HFF-Myc (cell line): ENCODE data around the gene KCNIP1.
"Not testable (repeated sequence)": the region's sequence is repeated elsewhere in the genome, so short reads cannot be mapped to it uniquely, and the experiment has no call there.

Source experiments
- DNase-seq: peaks from one replicate; pipeline ENCODE4 v3.0.0-alpha.2; 2011; ENCODE audit warnings: low read depth; ENCODE audit errors: extremely low read depth
- H3K4me3 ChIP-seq: replicated peaks from 2 replicates; pipeline ENCODE4 v1.5.1; 2011; ENCODE audit warnings: low read depth, mild to moderate bottlenecking, control low read depth, low read length
- TF ChIP-seq, protein P1 (sequence below): IDR thresholded peaks from 2 replicates; pipeline ENCODE4 v1.5.1; 2012; ENCODE audit warnings: mild to moderate bottlenecking, low read depth, low read length, control low read depth; ENCODE audit errors: missing control alignments

KCNIP1 gene

GRCh38 chr5:170749911-170750431 lies 246.2 kb downstream of the KCNIP1 start:
- no peak for DNase-seq
- H3K4me3 ChIP-seq, result no peak overlapping the region
- TF ChIP-seq, protein P1, sequence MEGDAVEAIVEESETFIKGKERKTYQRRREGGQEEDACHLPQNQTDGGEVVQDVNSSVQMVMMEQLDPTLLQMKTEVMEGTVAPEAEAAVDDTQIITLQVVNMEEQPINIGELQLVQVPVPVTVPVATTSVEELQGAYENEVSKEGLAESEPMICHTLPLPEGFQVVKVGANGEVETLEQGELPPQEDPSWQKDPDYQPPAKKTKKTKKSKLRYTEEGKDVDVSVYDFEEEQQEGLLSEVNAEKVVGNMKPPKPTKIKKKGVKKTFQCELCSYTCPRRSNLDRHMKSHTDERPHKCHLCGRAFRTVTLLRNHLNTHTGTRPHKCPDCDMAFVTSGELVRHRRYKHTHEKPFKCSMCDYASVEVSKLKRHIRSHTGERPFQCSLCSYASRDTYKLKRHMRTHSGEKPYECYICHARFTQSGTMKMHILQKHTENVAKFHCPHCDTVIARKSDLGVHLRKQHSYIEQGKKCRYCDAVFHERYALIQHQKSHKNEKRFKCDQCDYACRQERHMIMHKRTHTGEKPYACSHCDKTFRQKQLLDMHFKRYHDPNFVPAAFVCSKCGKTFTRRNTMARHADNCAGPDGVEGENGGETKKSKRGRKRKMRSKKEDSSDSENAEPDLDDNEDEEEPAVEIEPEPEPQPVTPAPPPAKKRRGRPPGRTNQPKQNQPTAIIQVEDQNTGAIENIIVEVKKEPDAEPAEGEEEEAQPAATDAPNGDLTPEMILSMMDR, result no peak

DNA sequence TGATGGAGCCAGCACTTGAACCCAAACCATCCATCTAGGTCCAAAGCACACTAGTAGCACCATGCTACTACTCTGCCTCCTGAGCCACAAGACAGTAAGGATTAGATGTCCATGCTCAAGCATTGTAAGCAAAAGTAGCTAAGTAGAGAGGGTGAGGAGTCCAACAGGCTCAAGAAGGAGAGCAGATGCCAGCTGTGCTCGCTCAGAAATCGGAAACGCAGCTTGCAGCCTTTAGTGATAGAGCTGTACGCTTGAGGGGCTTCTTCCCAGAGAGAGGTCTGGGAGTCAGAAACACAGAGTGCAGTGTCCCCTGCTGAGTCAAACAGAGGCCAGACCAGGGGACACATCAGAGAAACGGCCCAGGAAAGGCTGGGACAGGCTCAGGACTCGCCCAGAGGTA lies 247.0 kb downstream of the KCNIP1 start:
- DNase-seq, result no peak

DNA sequence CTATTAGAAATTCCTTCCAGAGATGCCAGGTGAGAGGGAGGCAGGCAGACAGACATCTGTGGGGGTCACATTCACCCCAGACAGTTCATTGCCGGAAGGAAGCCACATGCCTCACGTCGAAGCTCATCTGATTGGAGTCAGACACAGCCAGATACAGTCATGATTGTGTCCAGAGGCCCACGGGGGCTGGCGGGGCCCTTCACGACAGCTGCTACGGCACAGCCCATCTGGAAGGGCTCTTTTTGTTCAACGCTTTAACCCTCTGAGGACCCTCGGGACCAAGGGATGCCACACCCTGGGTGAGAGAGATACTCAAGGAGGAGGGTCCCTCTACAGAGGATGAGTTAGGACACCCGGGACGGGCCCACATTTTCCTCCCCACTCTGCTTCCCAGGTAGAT lies 247.8 kb downstream of the KCNIP1 start:
- no peak for DNase-seq
- TF ChIP-seq, protein P1, result no peak
- no peak overlapping the region for H3K4me3 ChIP-seq

More for the DNA sequence above, 247.0 kb downstream of the KCNIP1 start:
- TF ChIP-seq, protein P1, result no peak
- H3K4me3 ChIP-seq, result no peak overlapping the region

- H3K4me3 ChIP-seq, result no peak overlapping the region
- DNase-seq, result no peak
- TF ChIP-seq, protein P1, result no peak
Observed at GRCh38 chr5:170752257-170753215, 248.7 kb downstream of the KCNIP1 start.

DNA sequence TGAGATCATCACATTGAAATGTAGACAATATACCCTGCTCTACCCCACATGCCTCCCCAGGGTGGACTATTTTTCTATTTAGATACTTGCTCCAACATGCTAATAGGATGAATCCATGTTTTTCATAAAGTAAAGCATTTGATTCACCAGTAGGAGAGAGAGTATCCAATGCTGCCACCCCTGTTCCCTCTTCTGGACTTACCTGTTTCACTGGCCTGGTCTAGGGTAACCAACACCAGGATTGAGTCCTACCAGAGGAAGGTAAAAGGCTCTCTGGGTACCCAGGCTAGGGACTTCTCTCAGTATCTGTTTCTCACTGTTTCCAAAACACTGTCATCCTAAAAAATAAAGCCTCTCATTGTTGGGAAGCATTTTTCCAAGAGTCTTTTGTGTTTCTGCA lies 249.5 kb downstream of the KCNIP1 start:
- DNase-seq, result no peak
- TF ChIP-seq, protein P1, result no peak
- no peak overlapping the region for H3K4me3 ChIP-seq

DNA sequence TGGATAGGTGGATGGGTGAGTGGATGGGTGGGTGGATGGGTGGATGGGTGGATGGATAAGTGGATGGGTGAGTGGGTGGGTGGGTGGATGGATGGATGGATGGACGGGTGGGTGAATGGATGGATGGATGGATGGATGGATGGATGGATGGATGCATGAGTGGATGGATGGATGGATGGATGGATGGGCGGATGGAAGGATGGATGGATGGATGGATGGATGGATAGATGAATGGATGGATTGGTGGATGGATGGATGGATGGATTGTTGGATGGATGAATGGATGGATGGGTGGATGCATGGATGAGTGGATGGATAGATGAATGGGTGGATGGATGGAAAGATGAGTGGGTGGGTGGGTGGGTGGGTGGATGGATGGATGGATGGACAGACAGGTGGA lies 250.7 kb downstream of the KCNIP1 start:
- H3K4me3 ChIP-seq, DNase-seq: not testable (repeated sequence)

GRCh38 chr5:170755679-170756456 lies 252.0 kb downstream of the KCNIP1 start:
- TF ChIP-seq, protein P1, result no peak
- no peak for DNase-seq
- H3K4me3 ChIP-seq, result no peak overlapping the region
